Left kidney (tissue), 2 donors: ENCODE data around the gene ZNF587B. TPM values are rescaled to one million over a fixed set of nuclear protein-coding genes. Genes with fewer than 3 reads are reported as not detected.
"Not testable (repeated sequence)": the region's sequence is repeated elsewhere in the genome, so short reads cannot be mapped to it uniquely, and the experiment has no call there.

Experiments
- DNase-seq: peaks from one replicate; pipeline ENCODE4 v3.0.0-alpha.2; 2013
- polyA plus RNA-seq: library from polyadenylated mRNA; unstranded; fragments of 120-200 nt; gene quantifications from one replicate; pipeline ENCODE4 v1.2.1, GENCODE V29; 2013; ENCODE audit not compliant: insufficient read length

Gene ZNF587B
- polyA plus RNA-seq, 1 donor, result 24.9 TPM

DNA sequence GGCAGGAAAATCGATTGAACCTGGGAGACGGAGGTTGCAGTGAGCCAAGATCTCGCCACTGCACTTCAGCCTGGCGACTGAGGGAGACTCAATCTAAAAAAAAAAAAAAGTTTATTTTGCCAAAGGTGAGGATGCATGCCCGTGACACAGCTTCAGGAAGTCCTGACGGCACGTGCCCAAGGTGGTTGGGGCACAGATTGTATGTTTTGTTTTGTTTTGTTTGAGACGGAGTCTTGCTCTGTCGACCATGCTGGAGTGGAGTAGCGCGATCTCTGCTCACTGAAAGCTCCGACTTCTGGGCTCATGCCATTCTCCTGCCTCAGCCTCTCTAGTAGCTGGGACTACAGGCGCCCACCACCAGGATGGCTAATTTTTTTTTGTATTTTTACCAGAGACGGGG, 12.1 kb upstream of the ZNF587B start:
- DNase-seq, result no peak

DNA sequence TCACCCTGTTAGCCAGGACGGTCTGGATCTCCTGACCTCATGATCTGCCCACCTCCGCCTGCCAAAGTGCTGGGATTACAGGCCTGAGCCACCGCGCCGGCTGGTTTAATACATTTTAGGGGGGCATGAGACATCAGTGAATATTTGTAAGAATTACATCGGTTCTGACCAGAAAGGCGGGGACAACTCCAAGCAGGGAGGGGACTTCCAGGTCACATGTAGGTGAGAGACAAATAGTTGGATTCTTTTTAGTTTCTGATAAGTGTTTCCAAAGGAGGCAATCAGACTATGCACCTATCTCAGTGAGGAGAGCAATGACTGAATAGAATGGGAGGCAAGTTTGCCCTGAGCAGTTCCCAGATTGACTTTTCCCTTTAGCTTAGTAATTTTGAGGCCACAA, 11.7 kb upstream of the ZNF587B start:
- no peak for DNase-seq

DNA sequence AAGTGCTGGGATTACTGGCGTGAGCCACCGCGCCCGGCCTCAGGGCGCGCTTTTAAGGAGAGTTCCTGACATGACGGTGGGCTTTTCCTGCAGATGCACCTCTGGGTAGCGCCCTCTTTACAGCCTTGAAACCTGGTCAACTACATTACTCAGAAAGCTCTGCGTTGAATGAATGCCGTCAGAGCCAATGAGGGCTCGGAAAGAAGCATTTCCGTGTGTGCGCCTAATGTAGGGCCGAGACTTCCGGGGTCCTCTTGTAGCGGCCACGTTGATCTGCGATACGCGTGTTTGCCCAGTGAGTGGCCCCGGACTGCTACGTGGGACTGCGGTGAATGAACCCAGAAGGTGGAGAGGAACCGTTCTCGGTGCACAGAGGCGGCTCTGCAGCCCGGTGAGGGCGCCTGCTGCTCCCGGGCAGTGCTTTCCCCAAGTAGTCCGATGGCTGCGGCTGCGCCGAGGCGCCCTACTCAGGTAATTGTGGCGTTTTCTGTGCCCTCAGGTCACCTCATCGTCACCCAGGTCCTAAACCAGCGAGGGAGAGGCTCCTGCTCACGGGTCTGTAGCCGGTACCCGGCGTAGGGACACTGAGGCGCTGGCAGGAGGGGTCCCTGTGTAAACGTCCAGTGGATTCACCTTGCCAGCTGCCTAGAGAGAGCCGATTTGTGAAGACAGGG, 10.5 kb upstream of the ZNF587B start:
- peak; percentile 90 for DNase-seq

DNA sequence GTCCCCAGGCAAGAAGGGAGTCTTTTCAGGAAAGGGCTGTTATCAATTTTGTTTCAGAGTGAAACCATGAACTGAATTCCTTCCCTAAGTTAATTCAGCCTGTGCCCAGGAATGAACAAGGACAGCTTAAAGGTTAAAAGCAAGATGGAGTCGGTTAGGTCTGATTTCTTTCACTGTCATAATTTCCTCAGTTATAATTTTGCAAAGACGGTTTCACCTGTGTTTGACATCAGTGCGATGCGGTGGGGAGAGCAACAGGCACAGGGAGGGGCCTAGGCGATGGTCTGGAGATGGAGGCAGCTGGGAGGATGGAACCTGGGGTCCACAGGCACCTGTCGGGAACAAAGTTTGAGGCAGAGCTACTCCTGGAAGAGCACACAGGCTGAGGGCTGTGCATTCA, 9.5 kb upstream of the ZNF587B start:
- DNase-seq, result no peak

DNA sequence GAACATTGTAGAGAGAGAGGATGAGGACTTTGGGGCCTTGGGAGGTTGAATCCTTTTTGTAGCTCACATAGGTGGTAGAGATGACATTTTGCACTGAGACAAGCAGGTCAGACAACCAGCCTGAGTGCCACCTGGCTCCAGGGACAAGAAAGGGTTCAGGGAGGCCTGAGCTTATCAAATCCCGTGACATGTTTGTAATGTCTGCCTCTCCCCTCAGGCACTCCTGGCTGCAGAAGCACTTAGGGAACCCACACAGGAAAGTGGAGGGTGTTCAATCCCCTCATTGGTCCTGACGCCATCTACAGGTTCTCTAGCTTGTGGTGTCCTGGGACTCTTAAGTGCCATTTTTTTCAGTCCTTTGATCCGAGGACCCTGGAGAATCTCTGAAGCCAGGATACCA, 9.0 kb upstream of the ZNF587B start:
- not testable (repeated sequence) for DNase-seq

DNA sequence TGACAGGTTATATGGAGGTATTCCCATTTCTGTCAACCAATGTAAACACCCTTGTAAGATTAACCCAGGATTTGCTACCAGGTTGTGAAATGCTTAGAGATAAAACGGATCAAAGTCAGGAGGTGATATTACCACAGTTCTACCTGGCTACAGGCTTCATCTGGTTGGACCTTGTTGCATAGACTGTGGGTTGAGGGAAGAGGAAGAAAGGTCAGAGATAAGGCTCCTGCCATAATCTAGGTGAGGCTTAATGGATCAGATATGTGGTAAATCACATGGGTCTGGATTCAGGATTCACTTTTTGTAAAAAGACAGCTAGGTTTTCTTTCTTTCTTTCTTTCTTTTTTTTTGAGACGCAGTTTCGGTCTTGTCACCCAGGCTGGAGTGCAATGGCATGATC, 8.6 kb upstream of the ZNF587B start:
- not testable (repeated sequence) for DNase-seq

DNA sequence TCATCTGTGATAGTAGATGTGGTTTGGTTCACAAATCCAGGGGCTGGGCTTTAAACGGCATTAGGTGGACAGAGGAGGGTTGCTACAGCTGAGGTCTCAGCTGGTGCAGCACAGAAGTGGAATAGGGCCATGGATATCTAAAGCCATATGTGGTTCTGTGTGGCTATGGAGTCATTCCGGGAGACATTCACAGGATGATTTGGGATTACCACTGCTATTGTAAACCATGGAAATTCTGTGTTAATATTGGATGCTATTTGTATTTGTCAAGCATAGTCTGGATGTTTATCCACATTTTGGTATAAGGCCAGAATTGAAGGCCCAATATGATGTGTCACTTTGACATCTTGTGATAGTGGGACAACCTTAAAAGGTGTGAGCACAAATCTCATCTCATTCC, 6.9 kb upstream of the ZNF587B start:
- DNase-seq, result not testable (repeated sequence)

DNA sequence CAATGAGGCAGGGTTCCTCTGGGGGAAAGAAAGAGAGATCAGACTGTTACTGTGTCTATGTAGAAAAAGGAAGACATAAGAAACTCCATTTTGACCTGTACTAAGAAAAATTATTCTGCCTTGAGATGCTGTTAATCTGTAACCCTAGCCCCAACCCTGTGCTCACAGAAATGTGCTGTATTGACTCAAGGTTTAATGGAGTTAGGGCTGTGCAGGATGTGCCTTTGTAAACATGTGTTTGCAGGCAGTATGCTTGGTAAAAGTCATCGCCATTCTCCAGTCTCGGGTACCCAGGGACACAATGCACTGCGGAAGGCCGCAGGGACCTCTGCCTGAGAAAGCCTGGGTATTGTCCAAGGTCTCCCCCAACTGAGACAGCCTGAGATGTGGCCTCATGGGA, 6.5 kb upstream of the ZNF587B start:
- not testable (repeated sequence) for DNase-seq

DNA sequence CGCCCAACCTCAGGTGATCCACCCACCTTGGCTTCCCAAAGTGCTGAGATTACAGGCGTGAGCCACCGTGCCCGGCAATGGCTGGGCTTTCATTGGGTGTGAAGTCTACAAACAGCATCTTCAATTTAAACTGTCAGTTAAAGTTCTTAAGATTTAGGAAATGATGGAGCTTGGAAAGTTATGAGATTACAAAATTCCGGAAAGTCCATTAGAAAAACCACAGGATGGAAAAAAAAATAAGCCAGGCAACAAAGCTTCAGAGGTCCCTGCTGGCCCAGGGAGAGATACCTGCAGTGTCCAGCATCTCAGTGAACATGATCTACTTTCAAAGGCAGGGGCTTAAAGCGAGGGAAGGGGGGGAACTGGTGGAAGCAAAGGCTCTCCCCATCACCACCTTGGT, 4.6 kb upstream of the ZNF587B start:
- no peak for DNase-seq

DNA sequence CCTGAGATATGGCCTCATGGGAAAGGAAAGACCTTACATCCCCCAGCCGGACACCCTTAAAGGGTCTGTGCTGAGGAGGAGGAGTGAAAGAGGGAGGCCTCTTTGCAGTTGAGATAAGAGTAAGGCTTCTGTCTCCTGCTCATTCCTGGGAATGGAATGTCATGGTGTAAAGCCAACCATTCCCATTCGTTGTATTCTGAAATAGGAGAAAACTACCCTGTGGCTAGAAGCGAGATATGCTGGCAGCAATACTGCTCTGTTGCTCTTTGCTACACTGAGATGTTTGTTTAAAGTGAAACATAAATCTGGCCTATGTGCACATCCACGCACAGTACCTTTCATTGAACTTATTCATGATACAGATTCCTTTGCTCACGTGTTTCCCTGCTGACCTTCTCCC, 783 bp upstream of the ZNF587B start:
- no peak for DNase-seq

DNA sequence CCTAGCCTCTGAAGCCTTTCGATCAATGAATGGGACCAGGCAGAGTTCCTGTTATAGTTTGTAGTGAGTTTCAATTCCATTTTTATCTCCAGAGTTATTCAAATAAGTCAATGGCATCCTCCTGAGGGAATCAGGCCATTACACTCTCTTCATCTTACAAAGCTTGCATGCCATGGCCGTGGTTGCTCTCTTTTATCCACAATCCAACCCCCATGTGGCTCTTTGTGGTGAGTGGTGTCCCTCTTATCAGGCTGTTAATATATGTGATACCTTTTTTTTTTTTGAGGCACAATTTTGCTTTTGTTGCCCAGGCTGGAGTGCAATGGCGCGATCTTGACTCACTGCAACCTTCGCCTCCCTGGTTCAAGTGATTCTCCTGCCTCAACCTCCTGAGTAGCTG, 6.9 kb downstream of the ZNF587B start:
- not testable (repeated sequence) for DNase-seq

DNA sequence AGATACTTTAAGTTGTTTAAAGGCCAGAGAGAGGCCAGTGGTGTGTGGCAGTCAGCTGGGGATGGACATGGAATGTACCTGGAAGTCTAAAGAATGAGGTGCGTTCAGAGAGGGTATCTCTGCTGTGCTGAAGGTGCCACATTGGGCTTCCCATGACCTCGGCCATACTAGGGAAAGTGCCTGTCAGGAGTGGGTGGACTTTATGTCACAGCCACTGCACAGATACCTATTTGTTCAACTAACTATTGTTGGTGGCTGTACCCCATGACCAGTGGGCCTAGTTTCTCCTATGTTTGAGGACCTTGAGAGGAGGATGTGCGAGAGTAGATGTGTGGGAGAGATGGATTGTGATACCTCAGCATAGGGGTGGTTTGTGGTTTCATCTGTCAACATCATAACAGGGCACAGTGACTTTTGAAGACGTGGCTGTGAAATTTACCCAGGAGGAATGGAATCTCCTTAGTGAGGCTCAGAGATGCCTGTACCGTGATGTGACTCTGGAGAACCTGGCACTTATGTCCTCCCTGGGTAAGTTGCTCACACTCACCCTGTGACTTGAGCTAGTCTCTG, 8.6 kb downstream of the ZNF587B start:
- DNase-seq, result not testable (repeated sequence)

DNA sequence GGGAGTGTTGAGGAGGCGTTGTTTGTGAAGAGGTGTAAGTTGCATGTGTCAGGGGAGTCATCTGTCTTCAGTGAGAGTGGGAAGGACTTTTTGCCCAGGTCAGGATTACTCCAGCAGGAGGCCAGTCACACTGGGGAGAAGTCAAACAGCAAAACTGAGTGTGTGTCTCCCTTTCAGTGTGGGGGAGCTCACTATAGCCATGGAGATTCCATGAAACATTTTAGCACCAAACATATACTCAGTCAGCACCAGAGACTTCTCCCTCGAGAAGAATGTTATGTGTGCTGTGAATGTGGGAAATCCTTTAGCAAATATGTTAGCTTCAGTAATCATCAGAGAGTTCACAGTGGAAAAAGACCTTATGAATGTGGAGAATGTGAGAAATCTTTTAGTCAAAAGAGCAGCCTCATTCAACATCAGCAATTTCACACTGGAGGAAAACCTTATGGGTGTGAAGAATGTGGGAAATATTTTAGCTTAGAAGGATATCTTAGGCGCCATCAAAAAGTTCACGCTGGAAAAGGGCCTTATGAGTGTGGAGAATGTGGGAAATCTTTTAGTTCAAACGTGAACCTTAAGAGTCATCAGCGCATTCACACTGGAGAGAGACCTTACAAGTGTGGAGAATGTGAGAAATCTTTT, 11.1 kb downstream of the ZNF587B start:
- DNase-seq, result no peak

DNA sequence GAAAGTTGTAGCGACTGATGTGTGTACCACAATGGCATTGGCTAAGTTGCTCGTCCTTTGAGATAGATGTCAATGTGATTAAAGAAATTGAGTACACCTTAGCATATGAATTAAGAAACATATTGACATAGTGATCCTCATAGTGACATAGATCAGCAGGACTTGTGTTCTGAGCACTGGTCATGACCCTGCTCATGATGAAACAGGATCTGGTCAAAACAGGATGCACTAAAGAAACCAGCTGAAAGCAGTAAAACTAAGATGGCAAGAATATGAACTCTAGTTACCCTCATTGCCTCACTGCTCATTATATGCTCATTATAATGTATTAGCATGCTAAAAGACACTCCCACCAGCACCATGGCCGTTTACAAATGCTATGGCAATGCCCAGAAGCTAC, 17.1 kb downstream of the ZNF587B start:
- not testable (repeated sequence) for DNase-seq

DNA sequence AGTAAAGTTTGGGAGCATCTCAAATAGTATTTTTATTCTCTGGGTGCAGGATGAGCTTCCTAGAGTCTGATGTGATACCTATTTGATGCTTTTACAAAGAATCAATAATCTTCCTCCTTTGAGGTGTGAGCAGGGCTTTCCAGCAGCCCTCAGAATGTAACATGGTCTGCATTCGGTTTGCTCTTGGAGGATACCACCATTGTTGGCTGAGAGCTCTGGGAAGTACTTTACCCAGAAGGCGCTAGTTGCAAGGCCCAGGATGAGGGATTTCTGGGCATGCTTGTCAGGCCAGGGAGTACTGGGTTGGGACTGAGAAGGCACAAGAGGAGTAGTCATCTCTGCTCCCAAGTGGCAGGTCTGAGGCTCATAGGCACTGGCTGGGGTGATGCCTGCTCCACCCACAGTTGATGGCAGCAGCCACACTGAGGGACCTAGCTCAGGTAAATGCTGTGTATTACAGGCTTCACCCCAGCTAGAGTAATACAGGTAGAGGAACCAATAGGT, 19.1 kb downstream of the ZNF587B start:
- DNase-seq, result not testable (repeated sequence)

DNA sequence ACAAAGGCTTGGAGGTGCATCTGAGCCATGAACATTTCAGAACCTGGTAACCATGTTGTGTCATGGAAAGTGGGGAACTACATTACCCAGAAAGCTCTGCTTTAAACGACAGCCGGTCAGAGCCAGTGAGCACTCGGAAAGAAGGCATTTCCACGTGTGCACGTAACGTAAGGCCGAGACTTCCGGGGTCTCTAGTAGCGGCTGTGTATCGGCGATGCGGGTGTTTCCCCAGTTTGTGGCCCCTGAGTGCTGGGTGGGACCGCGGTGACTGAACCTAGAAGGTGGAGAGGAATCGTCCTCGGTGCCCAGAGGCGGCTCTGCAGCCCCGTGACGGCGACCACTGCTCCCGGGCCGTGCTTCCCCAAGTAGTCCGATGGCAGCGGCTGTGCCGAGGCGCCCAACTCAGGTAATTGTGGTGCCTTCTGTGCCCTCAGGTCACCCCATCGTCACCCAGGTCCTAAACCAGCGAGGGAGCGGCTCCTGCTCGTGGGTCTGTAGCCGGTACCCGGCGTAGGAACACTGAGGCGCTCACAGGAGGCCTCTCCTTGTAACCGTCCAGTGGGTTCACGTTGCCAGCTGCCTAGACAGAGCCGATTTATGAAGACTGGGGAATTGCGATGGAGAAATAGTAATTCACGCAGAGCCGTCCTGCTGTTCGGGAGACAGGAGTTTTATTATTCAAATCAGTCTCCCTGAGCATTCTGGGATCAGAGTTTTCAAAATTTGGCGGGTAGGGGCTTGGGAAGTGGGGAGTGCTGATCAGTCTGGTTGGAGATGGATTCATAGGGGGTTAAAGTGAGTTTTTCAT, 19.8 kb downstream of the ZNF587B start, which contains the start of gene ZNF587:
ZNF587 (plus strand) TSS at position 194 of the 808 bp plus-strand sequence; CDS start at position 374, 180 bp downstream.
- peak; percentile 78 for DNase-seq

DNA sequence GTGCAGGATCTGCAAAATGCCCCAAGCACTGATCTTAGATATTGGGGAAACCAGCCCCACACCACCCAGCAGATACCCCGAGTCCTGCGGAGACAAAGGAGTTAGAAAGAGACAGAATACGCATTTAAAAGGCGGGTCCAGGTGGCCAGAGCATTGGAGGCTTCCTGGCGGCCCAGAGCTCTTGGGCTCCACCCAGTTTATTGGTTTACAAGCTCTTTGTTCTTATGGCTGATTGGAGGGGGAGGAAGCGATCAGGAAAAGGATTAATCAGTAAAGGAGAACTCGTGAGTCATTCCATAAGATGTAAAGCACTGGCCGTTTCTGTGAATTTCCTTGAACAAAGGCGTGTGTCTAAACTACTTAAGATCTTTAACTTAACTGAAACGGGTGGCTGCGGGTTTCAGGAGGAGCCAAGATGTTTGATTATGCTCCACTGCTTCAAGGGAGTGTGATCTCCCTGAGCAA, 20.5 kb downstream of the ZNF587B start:
- DNase-seq, result peak; percentile 24

DNA sequence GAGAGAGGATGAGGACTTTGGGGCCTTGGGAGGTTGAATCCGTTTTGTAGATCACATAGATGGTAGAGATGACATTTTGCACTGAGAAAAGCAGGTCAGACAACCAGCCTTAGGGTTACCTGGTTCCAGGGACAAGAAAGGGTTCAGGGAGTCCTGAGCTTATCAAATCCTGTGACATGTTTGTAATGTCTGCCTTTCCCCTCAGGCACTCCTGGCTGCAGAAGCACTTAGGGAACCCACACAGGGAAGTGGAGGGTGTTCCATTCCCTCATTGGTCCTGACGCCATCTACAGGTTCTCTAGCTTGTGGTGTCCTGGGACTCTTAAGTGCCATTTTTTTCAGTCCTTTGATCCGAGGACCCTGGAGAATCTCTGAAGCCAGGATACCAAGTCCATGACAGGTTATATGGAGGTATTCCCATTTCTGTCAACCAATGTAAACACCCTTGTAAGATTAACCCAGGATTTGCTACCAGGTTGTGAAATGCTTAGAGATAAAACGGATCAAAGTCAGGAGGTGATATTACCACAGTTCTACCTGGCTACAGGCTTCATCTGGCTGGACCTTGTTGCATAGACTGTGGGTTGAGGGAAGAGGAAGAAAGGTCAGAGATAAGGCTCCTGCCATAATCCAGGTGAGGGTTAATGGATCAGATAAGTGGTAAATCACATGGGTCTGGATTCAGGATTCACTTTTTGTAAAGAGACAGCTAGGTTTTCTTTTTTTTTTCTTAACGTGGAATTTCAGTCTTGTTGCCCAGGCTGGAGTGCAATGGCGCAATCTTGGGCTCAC, 21.9 kb downstream of the ZNF587B start:
- not testable (repeated sequence) for DNase-seq

DNA sequence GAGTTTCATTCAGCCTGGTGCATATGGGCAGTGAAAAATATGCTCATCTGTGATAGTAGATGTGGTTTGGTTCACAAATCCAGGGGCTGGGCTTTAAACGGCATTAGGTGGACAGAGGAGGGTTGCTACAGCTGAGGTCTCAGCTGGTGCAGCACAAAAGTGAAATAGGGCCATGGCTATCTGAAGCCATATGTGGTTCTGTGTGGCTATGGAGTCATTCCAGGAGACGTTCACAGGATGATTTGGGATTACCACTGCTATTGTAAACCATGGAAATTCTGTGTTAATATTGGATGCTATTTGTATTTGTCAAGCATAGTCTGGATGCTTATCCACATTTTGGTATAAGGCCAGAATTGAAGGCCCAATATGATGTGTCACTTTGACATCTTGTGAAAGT, 24.0 kb downstream of the ZNF587B start:
- not testable (repeated sequence) for DNase-seq

DNA sequence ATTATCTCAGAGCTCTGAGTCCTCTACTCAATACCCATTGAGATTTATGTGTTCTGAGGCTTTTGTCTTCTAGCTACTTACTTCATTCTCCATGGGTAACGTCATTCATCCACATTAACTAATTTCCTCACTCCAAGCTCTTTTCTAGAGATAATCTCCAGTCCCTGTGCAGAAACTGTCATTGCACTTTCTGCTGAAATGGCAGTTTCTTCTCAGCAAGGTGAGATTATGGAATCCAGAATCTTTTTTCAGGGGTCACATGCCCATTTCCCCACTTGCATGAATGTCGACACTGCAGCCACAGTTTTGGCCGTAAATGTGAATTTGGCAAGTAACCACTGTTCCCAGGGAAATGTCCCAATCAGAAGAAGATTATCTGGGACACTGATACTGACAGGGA, 32.3 kb downstream of the ZNF587B start:
- not testable (repeated sequence) for DNase-seq

DNA sequence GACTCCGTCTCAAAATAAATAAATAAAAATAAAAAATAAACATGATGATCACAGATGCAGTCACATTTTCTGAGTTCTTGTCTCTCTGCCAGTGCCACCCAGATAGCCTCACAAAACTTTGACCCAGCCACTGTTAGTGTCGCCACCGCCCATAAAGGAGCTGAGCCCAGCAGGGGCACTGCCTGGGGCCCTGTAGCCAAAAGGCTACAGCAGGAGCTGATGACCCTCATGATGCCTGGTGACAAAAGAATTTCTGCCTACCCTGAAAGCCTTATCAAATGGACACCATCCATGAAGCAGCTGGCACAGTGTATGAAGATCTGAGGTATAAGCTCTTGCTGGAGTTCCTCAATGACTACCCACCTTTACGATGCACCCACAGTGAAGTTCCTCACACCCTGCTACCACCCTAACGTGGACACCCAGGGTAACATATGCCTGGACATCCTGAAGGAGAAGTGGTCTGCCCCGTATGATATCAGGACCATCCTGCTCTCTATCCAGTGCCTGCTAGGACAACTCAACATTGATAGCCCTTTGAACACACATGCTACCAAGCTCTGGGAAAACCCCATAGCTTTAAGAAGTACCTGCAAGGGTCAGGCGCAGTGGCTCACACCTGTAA, 37.9 kb downstream of the ZNF587B start:
- no peak for DNase-seq
